Endothelial cell of hepatic sinusoid (primary cell): ENCODE data around the gene CAMTA1.

Source experiments
- in situ Hi-C: cut with HindIII; loops from 2 replicates; pipeline ENCODE4 v1.10.0; 2017; ENCODE audit warnings: low sequenced_read_pairs

The CAMTA1 gene

GRCh38 chr1:7171168-7171567 is 385.9 kb downstream of the CAMTA1 start:
- in situ Hi-C loops: no loop called here

- in situ Hi-C loops: no loop called here
These were observed 386.3 kb downstream of the CAMTA1 start for GRCh38 chr1:7171574-7171973.

- in situ Hi-C loops: no loop called here
These were observed 387.6 kb downstream of the CAMTA1 start for GRCh38 chr1:7172804-7173203.

- in situ Hi-C loops: no loop called here
These were observed 389.3 kb downstream of the CAMTA1 start for GRCh38 chr1:7174561-7174960.

DNA sequence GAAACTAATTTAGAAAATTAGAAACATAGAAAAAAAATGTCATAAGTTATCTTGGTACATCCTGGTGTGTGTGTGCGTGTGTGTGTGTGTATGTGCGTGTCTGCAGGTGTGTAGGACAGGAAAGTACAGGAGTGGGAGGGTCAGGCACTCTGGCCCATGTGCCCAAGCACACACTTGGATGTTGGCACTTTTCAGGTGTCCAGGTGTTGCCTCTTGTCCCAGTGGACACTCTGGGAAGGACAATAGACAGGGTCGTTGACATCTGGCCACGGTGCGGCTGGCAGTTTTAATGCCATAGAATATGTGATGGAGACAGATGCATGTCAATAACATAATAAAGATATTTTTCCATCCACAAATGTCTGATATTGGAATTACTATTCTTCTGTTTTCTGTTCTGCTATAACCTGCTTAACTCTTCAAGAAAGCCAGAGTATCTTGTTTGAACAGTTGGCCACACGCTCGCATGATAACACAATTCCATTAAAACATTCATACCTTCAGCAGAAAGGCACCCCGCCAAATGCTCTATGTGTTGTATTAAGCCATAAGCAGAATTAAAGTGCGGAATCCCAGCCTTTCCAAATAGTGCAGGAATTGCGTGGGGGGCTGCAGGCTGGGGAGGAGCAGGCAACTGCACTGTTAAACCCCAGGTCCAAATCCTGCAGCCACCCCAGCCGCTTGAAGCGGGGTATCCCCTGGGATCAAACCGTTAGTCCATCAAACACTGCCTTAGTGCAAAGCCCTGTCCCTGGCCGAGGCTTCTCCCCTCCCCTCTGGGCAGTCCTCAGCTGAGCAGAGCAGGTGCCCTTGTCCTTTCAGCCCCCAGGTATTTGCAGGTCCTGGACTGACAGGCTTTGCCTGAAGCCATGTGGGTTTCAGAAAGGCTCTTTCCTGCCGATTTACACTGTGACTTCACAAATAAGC is 390.0 kb downstream of the CAMTA1 start:
- in situ Hi-C loops: no loop called here

DNA sequence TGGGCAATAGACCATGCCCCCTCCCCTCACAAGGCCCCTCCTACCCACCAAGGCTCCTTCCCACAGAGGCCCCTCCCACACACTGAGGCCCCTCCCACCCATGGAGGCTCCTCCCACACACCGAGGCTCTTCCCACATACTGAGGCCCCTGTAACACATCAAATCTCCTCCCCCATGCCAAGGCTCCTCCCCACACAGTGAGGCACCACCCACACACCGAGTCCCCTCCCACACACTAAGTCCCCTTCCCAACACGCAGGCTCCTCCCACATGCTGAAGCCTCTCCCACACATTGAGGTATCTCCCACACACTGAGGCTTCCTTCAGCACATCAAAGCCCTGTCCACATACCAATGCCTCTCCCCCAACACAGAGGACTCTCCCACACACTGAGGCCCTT is 391.8 kb downstream of the CAMTA1 start:
- in situ Hi-C loops: no loop called here

DNA sequence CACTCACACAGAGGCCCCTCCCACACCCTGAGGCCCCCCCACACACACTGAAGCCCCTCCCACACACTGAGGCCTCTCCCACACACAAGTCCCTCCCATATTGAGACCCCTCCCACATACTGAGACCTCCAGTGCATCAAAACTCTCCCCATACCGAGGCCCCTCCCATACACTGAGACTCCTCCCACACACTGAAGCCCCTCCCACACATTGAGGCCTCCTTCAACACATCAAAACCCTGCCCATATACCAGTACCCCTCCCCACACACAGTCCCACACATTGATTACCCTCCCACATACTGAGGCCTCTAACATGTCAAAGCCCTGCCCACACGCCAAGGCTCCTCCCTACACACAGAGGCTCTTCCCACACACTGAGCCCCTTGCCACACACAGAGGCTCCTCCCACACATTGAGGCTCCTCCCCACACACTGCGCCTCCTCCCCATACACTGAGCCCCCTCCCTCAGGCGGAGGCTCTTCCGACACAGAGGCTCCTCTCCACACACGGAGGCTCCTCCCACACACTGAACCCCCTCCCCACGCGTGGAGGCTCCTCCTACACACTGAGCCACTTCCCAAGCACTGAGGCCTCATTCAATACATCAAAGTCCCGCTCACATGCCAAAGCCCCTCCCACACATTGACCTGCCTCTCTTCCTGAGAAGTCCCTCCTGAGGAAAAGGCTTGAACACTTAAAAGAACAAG is 392.3 kb downstream of the CAMTA1 start:
- in situ Hi-C loops: no loop called here

DNA sequence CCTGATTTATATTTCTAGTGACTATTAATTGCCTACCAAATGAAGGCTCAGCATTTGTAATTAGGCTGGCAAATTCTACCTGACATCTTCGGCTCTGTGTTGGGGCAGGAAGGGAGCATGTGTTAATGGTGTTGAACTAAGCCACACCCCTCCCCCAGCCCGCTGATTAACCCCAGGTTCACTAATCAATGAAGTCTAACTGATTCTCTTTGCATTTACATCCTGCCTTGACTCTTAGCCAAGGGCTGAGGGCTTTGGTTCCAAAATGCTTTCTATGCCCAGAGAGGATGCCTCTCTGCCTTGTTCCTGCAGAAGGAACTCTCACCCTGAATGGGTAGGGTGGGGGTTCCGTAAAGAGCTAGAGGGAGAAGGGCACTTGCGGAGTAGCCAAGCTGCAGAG is 393.1 kb downstream of the CAMTA1 start:
- in situ Hi-C loops: no loop called here

GRCh38 chr1:7178741-7179140 is 393.5 kb downstream of the CAMTA1 start:
- in situ Hi-C loops: no loop called here

DNA sequence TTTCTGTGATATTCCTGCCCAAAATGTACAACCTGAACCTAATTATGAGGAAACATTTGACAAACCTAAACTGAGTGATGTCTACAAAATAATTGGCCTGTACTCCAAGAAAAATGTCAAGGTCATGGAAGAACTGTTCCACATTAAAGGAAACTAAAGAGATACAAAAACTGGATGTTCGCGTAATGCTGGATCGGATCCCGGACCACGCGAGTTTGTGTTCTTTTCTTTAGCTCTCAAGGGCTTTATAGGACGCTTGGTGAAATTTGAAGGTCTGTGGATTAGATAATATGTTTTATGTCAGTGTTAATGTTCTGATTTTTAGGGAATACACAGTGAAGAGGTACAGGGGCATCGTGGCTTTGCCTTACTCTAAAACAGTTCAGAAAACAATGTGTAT is 400.5 kb downstream of the CAMTA1 start:
- in situ Hi-C loops: no loop called here

- in situ Hi-C loops: no loop called here
These were observed 401.3 kb downstream of the CAMTA1 start for GRCh38 chr1:7186382-7187111.

GRCh38 chr1:7187112-7187493 is 401.8 kb downstream of the CAMTA1 start:
- in situ Hi-C loops: no loop called here

- in situ Hi-C loops: loop anchor here (5.0 kb wide), 1 partner anchor 33 kb away; no protein-coding TSS in a partner anchor
These were observed 405.0 kb downstream of the CAMTA1 start for GRCh38 chr1:7190261-7190660.

DNA sequence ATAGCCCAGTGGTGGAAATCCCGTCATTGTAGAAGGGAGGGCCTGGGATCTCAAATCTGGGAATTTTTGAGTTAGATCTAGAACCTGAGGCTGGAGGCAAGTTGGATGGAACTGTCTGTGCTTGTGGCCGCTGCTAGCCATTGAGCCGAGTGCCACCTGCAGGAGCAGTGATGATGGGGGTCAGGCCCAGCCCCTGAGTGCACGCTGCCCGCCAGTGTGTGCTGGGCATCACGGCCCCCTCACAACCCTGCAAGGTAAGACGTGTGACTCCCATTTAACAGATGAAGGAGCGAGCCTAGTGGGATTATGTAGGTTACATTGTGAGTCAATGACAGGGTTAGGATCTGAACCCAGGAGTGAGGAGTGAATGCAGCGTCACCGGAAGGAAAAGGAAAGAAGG is 407.2 kb downstream of the CAMTA1 start:
- in situ Hi-C loops: loop anchor here (5.0 kb wide), 1 partner anchor 35 kb away; no protein-coding TSS in a partner anchor

DNA sequence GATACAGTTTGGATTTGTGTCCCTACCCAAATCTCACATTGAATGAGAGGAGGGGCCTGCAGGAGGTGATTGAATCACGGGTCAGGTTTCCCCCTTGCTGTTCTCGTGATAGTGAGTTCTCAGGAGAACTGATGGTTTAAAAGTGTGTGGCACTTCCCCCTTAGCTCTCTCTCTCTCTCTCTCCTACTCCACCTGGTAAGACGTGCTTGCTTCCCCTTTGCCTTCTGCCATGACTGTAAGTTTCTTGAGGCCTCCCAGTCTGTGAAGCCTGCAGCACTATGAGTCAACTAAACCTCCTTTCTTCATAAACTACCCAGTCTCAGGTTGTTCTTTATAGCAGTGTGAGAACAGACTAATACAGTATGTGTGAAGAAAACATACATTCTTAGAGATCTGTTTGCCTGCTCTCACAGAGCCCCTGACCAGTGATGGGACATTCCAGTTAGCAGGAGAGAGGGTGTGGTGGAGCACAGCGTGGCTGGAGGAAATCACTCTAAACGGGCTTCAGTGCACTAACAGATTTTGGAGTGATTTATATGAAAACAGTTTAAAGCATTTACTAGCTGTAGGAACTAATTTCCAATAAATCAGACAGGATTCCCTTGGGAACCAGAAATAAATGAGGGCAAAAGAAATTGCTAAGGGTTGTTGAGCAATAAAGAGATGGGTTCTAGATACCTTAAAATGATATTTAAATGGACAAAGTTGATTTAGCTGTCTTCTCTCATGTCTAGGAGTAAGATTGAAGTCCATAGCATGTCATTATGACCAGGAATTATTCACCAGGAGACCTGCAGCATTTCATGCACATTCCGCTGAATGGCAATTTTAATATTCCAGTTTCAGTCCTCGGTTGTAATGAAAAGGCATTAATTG is 411.0 kb downstream of the CAMTA1 start:
- in situ Hi-C loops: no loop called here

DNA sequence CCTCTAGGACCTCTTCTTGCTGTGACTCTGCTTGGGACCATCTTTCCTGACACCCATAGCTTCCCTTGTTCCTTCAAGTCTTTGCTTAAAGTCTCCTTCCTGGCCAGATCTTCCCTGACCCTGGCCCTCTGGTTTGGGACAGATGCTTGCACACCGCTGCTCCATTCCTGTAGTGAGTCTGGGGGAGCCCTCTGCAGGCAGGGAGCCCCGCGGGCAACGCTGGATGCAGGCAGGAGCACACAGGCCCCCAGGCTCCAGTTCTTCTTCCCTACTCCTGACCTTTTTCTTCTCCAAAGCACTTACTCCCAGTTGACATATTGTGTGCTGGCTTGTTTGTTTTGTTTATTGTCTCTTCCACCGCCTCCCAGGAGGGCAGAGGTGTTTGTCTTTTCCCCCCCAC is 413.4 kb downstream of the CAMTA1 start:
- in situ Hi-C loops: no loop called here

DNA sequence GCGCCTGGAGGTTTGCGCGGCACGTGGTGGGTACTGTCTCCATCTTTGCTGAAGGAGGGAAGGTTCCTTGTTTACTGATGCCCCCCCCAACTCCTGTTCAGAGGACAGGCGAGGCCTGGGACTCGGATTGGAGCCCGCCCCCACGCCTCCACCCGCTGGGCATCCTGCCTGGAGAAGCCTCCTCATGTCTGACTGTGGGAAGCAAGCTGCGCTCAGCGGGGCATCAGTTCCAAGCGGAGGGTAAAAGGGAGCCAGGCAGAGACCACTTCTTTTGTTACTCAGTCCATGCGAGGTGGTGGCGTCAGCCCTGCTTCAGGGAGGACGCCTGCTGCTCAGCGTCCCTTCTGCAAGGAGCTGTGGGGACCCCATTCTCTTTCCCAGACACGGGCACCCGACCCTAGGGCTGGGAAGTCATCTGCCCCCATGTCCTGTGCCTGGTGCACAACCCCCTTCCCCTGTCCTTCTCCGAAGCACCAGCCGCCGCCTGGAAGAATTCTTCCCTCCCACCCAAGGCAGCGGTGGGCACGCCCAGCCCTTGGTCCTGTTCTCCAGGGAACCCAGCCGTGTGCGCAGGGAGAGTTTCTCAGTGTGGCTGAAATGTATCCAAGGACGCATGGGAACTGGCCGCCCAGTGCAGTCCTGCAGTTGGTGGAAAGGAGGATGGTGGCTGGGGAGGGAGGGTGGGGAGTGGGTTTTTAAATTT is 414.0 kb downstream of the CAMTA1 start:
- in situ Hi-C loops: no loop called here

GRCh38 chr1:7207875-7208646 is 422.8 kb downstream of the CAMTA1 start:
- in situ Hi-C loops: no loop called here

- in situ Hi-C loops: no loop called here
These were observed 423.5 kb downstream of the CAMTA1 start for GRCh38 chr1:7208647-7209180.
